Astrocyte (in vitro differentiated cells and primary cell): ENCODE measurements around the gene GIPC1.

Experiments used
- CTCF ChIP-seq: IDR thresholded peaks from 2 replicates; pipeline ENCODE4 v1.5.1; 2011; ENCODE audit warnings: low read depth, mild to moderate bottlenecking, inconsistent platforms, low read length, moderate library complexity; ENCODE audit not compliant: insufficient read depth
- EZH2 ChIP-seq: IDR thresholded peaks from 2 replicates; pipeline ENCODE4 v1.6.1; 2012; ENCODE audit warnings: mild to moderate bottlenecking, low read length, inconsistent platforms; ENCODE audit not compliant: insufficient read depth

DNA sequence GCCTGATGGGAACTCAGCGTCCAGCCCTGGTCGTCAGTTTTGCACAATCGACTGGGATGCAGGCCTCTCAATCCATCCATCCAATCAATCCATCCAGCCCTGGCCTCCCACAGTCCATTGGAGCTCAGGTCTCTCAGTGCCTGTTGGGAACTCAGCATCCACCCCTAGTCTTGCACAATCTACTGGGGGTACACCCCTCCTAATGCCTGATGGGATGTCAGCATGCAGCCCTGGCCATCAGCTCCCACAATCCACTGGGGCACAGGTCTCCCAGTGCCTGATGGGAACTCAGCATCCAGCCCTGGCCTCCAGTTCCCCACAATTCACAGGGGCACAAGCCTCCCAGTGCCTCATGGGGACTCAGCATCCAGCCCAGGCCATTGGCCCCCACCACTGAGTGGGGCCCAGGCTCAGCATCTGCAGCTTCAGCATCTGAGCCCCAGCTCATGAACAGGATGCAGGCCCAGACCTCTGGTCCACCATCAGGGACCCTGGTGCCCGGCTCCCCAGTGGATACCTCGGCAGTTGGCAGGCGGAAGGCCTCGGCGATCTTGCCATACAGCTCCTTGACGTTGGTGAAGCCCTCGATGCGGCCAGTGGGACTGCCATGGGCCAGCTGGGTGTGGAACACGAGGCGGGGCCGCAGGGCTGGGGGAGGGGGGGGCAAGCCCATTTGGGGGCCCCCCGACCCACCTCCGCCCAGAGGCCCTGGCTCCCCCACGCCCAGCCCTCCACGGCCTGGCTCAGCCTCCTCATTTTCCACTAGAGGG lies 13.6 kb downstream of the GIPC1 start:
- TF ChIP-seq CTCF, result no peak
- TF ChIP-seq EZH2, result no peak
